Keratinocyte (primary cell): ENCODE results near the gene CACNG7. TPM values are rescaled to one million over a fixed set of nuclear protein-coding genes. Genes with fewer than 3 reads are reported as not detected.

ENCODE experiments used
- DNase-seq: peaks from one replicate; pipeline ENCODE4 v3.0.0-alpha.2; 2011; ENCODE audit warnings: low read depth, missing footprints, low spot score
- FAIRE-seq: peaks from 2 replicates; lab custom pipeline; 2011; peaks lifted over from hg19 to GRCh38; lab: Jason Lieb, UNC
- H2AFZ ChIP-seq: 2 replicates; pipeline ENCODE4 v1.6.0; 2012; ENCODE audit warnings: low read length, control low read depth, inconsistent platforms; ENCODE audit not compliant: control insufficient read depth
- H3K27ac ChIP-seq: 2 replicates; pipeline ENCODE4 v1.5.1; 2011; ENCODE audit warnings: low read length; ENCODE audit not compliant: control insufficient read depth, insufficient read depth
- H3K27me3 ChIP-seq: 3 replicates; pipeline ENCODE4 v1.6.0; 2011; ENCODE audit warnings: low read length; ENCODE audit not compliant: control insufficient read depth, insufficient read depth; ENCODE audit errors: extremely low read depth
- H3K36me3 ChIP-seq, 2 experiments: 2 replicates in 1 of 2; 3 replicates in 1 of 2; pipeline ENCODE4 v1.5.1; 2011; ENCODE audit warnings: low read length in 2 of 2, mild to moderate bottlenecking in 1 of 2; ENCODE audit not compliant: control insufficient read depth in 2 of 2, insufficient read depth in 2 of 2; ENCODE audit errors: extremely low read depth in 1 of 2
- H3K4me1 ChIP-seq: 3 replicates; pipeline ENCODE4 v1.5.1; 2011; ENCODE audit warnings: low read length; ENCODE audit not compliant: control insufficient read depth, insufficient read depth; ENCODE audit errors: extremely low read depth
- H3K4me2 ChIP-seq: 3 replicates; pipeline ENCODE4 v1.6.0; 2011; ENCODE audit warnings: low read depth, low read length; ENCODE audit not compliant: control insufficient read depth, insufficient read depth; ENCODE audit errors: extremely low read depth
- H3K4me3 ChIP-seq, 3 experiments: fragments of 200-600 bp in 1 of 3; sonication (generic) in 1 of 3; 2 replicates in 2 of 3; 3 replicates in 1 of 3; pipeline ENCODE4 v1.5.1; 2011 to 2016; ENCODE audit warnings: low read length in 3 of 3, mild to moderate bottlenecking in 3 of 3, control low read depth in 2 of 3, inconsistent platforms in 1 of 3, low read depth in 1 of 3, mixed read lengths in 1 of 3, mixed run types in 1 of 3, moderate library complexity in 1 of 3; ENCODE audit not compliant: control insufficient read depth in 2 of 3, insufficient read depth in 2 of 3; ENCODE audit errors: extremely low read depth in 1 of 3
- H3K79me2 ChIP-seq: 2 replicates; pipeline ENCODE4 v1.6.0; 2012; ENCODE audit warnings: low read length; ENCODE audit not compliant: control insufficient read depth, insufficient read depth
- H3K9ac ChIP-seq: 3 replicates; pipeline ENCODE4 v1.6.0; 2011; ENCODE audit warnings: low read length; ENCODE audit not compliant: control insufficient read depth, insufficient read depth; ENCODE audit errors: extremely low read depth
- H3K9me1 ChIP-seq: 3 replicates; pipeline ENCODE4 v1.6.0; 2011; ENCODE audit warnings: low read length; ENCODE audit not compliant: control insufficient read depth, insufficient read depth; ENCODE audit errors: extremely low read depth
- H3K9me3 ChIP-seq: 2 replicates; pipeline ENCODE4 v1.5.1; 2012; ENCODE audit warnings: low read depth, low read length; ENCODE audit not compliant: control insufficient read depth
- H4K20me1 ChIP-seq: 3 replicates; pipeline ENCODE4 v1.6.0; 2011; ENCODE audit warnings: low read length; ENCODE audit not compliant: control insufficient read depth, insufficient read depth; ENCODE audit errors: extremely low read depth
- CTCF ChIP-seq, 3 experiments: IDR thresholded peaks in 1 of 3; conservative IDR thresholded peaks in 1 of 3; optimal IDR thresholded peaks in 1 of 3; 2 replicates in 2 of 3; 3 replicates in 1 of 3; pipeline versions ENCODE3 to v1.5.1; 2011; ENCODE audit warnings: low read length in 3 of 3, mild to moderate bottlenecking in 3 of 3, moderate library complexity in 2 of 3, control low read depth in 1 of 3, inconsistent platforms in 1 of 3; ENCODE audit not compliant: insufficient read depth in 2 of 3; ENCODE audit errors: extremely low read depth in 1 of 3
- EZH2 ChIP-seq: IDR thresholded peaks from one replicate; pipeline ENCODE4 v1.6.1; 2012; ENCODE audit warnings: inconsistent platforms, mild to moderate bottlenecking, low read length, moderate library complexity
- dilution Hi-C: fragments of 300-500 bp; cut with MboI; formaldehyde crosslinking; loops from one replicate; pipeline ENCODE4 v1.7.0; 2020; ENCODE audit warnings: low sequenced_read_pairs; ENCODE audit not compliant: extremely low pct_ligation_motif_present
- polyA plus RNA-seq, 5 experiments: library from polyadenylated mRNA; depleted of rRNA in 3 of 5; stranded (reverse) in 3 of 5; stranded (forward) in 1 of 5; unstranded in 1 of 5; fragments of >200 nt; gene quantifications; 1 replicate in 1 of 5; 2 replicates in 3 of 5; 3 replicates in 1 of 5; pipeline versions ENCODE4 v1.2.1 to v1.2.3, GENCODE V29; 2011 to 2012; ENCODE audit warnings: missing spikeins in 2 of 5, low read depth in 1 of 5, low replicate concordance in 1 of 5

Gene CACNG7
- polyA plus RNA-seq, 1 donor (not counting 4 experiments of a cell fraction or from before 2014, with no cell fraction given) = not detected

- FAIRE-seq = no peak
- Histone ChIP-seq H3K79me2 (no peaks in the 10 kb centered on the region), H3K9me3 (peaks cover 3% of the 10 kb centered on the region), H3K27ac (no peak overlapping the region), H3K27me3 (peaks cover 45% of the 10 kb centered on the region), H3K9ac (no peak overlapping the region), H3K9me1 (no peaks in the 10 kb centered on the region), H3K36me3 (no peaks in the 10 kb centered on the region), H3K4me2 (peak overlapping the region; percentile 54), H3K4me3 (no peak overlapping the region), H4K20me1 (no peaks in the 10 kb centered on the region), H2AFZ (no peak overlapping the region), H3K4me1 (no peaks in the 10 kb centered on the region)
- no peak for DNase-seq
- dilution Hi-C loops = no loop called here
- TF ChIP-seq EZH2 (peak; percentile 74), CTCF (optimal IDR thresholded peaks at IDR 0.05 in 1 of 3, IDR thresholded peaks at IDR 0.05 in 1 of 3, conservative IDR thresholded peaks at IDR 0.05 in 1 of 3; ENCODE audit: extremely low read depth in 1 of 3, insufficient read depth in 2 of 3, low read length in 3 of 3) (no peak)
These were observed 70.1 kb downstream of the CACNG7 start for GRCh38 chr19:53978975-53979801.

- Histone ChIP-seq H4K20me1 (no peaks in the 10 kb centered on the region), H3K79me2 (no peaks in the 10 kb centered on the region), H3K9ac (no peak overlapping the region), H3K9me1 (no peaks in the 10 kb centered on the region), H3K4me2 (no peak overlapping the region), H3K4me1 (no peaks in the 10 kb centered on the region), H3K27ac (no peak overlapping the region), H3K4me3 (peak overlapping the region in 1 of 3 experiments; percentile 22), H2AFZ (no peak overlapping the region), H3K36me3 (no peaks in the 10 kb centered on the region), H3K27me3 (peaks cover 45% of the 10 kb centered on the region), H3K9me3 (peaks cover 3% of the 10 kb centered on the region)
- DNase-seq (no peak), FAIRE-seq (no peak)
- TF ChIP-seq CTCF (optimal IDR thresholded peaks at IDR 0.05 in 1 of 3, IDR thresholded peaks at IDR 0.05 in 1 of 3, conservative IDR thresholded peaks at IDR 0.05 in 1 of 3; ENCODE audit: extremely low read depth in 1 of 3, insufficient read depth in 2 of 3, low read length in 3 of 3) (no peak), EZH2 (no peak)
- dilution Hi-C loops = no loop called here
These were observed 71.7 kb downstream of the CACNG7 start for GRCh38 chr19:53980539-53981375.
